T1000 (cell line): Measurements from ENCODE around the gene SNRPD3.

ENCODE experiments used
- DNase-seq: peaks from one replicate; lab custom pipeline; 2025; ENCODE audit warnings: mixed read lengths; lab: John Stamatoyannopoulos, UW

SNRPD3 gene

DNA sequence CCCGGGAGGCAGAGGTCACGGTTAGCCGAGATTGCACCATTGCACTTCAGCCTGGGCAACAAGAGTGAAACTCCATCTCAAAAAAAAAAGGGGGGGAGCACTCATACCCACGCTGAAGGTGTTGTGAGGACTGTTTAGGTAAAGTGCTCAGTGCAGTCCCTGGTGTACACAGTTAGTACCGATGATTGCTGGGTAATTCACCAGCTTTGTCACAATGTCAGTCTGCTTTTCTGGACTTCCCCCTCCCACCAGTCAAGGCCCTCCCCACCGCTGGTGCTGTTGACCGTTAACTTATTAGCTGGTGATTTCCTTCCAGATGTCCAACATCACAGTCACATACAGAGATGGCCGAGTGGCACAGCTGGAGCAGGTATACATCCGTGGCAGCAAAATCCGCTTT is 11.9 kb downstream of the SNRPD3 start:
- no peak for DNase-seq

DNA sequence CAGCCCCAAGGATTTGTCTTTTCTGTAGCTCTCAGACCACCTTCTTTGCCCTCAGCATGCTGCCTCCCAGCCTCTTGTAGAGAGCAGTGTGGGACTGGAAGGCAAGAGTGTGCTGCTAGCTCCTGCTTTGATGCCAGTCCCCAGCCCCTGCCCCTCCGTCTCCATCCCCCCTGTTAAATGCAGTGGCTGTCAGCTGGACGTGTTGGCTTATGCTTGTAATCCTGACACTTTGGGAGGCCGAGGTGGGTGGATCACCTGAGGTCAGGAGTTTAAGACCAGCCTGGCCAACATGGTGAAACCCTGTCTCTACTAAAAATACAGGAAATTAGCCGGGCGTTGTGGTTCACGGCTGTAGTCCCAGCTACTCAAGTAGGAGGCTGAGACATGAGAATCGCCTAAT is 15.5 kb downstream of the SNRPD3 start:
- no peak for DNase-seq

DNA sequence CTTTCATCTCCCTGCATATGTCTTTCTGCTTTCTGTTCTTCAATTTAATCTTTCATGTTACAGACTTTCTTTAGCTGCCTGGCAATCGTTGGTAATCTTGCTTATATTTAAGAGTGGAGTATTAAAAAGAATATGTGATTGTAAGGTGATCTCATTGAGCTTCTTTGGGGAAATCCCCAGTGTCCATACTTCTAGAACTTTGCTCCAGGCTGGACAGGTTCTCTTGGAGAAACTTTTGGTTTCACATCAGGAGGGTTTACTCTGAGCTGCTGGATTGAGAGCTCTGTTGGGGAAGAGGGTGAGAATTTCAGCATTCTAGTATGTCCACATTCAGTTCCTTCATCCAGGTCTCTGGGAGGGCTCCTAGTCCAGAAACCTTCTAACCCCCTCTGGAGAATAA is 21.0 kb downstream of the SNRPD3 start:
- DNase-seq = no peak

DNA sequence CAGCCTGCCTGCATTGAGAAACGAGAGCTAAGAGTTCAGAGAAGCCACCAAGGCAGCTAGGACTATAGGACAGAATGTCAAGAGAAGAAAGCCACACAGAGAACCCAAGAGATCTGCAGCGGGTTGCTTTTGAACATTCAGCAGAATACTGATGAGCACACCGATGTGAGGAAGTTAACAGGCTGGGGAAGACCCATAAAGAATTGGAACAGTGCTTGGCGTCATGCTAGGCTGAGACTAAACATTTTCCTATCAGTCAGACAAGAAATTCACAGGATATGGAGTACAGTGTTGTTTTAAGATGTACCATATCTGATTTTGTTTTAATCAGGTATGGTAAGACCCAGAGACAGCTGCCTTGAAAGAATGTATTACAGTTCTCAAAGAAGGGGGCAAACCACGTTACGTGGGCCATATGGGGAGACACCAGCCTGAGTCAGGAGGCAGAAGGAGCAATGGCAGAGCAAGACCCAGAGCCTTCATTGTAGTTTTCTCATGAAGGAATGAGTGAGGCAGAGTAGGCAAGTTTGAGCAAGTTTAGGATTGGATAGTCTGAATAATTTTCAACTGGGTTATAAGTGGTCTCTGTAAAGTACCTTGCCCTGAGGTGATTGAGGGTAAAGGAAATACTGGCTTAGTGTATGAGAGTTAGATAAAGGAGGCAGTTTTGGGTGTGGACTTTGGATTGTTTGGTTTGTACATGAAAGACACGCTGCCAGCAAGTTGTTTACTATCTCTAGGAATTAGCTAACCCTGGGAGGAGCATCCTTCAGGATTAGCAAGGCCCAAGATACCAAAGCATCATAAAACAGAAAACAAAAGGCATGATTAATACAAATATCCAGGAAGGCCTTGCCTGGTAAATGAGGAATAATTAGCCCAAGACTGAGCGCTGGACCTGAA is 22.8 kb downstream of the SNRPD3 start:
- no peak for DNase-seq

DNA sequence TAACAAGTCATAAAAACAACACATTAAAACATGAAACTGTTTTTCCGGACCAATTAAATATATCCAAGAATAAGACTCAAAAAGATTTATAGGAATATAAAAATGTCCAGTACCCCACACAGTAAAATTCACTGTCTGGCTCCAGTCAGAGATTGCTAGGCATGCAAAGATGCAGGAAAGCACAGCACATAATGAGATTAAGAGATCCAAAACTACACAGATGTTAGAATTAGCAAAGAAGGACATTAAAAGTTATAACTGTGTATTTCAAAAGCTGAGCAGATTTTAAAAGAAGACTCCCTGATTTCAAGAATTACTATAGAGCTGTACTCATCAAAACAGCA is 23.4 kb downstream of the SNRPD3 start:
- no peak for DNase-seq

DNA sequence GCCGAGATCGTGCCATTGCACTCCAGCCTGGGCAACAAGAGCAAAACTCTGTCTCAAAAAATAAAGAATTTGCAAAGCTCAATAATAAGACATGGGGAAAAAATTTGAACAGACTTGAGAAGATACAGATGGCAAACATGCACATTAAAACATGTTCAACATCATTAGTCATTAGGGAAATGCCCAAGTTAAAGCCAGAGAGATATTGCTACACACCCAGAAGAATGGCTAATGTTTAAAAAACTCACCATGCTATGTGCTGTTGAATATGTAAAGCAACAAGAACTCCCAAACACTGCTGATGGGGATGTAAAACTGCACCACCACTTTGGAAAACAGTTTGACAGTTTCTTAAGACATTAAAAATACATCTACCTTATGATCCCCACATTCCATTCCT is 24.5 kb downstream of the SNRPD3 start:
- no peak for DNase-seq

DNA sequence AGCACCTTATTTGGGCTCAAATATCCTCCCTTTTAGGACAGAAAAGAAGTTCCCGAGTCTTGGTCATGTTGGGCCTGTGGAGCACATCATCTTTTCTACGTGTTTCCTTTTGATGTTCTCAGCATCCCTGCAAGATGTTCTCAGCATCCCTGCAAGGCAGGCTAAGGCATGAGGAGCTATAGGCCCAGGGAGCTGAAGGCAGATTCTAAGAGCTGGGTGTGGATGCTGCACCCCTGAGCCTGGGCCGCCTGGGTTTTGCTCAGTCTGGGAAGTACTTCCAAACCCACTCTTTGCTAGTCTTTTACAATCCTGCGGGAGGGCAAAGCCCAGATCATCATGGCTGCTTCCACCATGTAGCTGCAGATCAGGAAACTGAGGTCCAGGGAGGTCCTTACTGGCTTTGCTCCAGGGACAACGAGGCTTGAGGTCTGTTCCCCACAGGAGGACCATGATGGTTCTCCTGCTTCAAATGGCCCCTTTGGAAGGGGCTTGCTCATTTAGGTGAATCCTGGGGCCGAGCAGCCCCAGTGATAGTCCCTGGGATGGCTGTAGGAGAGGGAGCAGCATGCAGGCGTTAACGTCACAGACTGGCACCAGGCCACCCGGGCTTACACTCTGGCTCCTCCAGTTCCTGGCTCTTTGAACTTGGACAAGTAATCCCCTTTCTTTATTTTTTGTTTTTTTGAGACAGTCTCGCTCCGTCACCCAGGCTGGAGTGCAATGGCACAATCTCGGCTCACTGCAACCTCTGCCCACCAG is 26.4 kb downstream of the SNRPD3 start:
- DNase-seq = no peak

DNA sequence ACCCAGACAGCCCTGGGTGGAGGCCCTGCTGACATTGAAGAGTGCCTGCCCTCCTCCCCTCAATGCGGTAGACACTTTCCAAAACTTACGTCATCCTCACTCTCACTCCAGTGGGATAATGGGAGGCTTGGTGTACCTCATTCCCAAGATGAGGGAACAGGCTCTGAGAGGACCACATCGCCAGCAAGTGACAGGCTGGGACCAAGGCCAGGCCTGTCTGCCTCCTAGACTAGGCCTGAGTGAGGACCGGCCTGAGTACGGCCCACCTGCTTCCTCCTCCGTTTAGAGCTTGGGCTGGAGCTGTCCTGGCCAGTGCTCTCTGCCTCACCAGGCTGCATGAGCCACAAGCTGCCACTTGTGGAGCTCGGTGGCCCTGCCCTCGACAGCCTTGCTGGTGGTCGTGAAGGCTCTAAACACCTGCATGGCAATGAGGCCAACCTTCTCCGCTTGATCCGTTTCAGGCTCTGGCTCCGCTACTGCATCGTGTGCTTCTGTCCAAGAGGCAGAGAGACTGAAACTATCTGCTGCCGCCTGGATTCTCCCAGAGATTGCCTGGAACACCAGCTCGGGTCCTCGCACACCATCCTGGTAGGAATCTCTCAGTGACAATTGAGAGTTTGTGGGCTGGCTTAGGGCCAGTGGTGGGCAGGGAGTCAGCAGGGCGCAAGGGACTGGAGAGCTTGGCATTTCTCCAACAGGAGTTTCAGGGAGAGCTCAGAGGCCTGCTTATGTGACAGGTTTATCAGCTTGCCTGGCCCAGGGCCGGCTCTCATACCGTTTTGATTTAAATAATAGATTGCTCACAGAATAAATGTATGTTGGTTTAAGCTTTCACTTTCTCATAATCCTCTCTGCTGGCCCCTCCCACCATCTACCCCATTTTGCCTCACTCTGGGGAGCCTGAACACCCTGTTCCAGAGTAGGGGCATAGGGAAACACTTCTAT is 27.7 kb downstream of the SNRPD3 start:
- DNase-seq = no peak

DNA sequence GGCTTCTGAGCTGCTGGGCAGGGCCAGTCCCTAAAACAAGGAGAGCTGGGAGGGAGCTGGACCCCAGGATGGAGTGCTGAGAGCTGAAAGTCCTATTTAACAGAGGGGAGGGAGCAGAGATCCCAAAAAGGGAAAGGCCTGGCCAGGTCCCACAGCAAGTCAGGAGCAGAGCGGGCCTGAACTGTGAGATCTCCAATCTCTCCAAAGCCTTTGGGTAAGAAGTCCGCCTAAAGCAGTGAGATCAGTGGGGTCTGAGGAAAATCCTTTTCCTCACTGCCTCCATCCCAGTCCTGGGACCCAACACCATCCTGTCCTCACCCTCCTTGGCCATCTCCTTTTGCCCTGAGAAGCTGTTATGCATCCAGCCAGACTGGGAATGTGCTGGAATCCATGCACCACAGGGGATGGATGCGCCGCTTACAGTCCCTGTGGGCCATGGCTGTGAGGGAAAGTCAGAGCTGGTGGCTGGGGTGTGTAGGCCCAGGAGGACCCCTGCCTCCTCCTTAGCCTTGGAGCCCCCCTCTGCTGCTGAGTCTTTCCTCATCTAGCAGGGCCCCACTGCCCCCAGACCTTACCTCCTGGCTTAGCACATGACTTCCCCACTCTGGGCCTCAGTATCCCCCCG is 28.5 kb downstream of the SNRPD3 start:
- no peak for DNase-seq

DNA sequence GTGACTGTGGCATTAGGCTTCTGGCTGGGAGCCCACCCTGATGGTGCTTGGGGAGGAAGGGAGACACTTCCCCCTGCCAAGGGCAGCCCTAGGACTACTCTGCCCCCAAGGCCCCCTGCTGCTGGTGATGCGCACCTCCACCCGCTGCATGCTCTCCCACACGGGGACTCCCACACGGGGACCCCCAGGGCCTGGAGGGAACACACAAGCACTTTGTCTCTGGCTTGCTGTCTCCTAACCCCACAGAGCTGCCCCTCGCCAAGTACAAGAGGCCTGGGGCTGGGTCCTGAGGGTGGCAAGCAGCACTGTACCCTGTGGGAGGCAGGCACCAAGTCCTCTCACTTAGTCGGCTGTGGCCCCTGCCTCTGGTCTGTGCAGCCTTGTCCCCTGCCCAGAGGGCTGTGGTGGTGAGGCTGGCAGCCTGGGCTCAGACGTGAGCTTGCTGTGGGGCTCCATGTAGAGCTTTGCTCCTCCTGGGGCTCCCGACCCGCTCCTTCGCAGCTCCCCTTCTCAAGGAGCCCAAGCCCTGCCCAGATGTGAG is 29.1 kb downstream of the SNRPD3 start:
- no peak for DNase-seq

DNA sequence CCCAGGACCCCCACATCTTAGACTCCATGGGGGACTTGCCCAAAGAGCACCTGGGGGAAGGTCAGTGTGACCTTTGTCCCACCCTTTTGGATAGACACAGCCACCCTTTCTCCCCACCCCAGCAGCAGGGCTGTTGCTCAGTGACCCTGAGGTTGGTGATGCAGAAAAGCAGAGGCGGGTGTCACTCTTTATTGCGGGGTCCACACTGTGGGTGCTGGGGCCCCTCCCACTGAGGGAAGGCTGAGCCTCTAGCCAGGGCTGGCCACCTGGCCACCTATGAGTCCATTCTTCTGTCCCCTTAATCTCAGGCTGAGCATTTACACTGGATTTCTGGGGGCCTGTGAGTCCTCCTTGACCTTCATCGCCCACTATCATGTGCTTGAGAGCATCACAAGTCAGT is 29.7 kb downstream of the SNRPD3 start:
- DNase-seq = no peak

DNA sequence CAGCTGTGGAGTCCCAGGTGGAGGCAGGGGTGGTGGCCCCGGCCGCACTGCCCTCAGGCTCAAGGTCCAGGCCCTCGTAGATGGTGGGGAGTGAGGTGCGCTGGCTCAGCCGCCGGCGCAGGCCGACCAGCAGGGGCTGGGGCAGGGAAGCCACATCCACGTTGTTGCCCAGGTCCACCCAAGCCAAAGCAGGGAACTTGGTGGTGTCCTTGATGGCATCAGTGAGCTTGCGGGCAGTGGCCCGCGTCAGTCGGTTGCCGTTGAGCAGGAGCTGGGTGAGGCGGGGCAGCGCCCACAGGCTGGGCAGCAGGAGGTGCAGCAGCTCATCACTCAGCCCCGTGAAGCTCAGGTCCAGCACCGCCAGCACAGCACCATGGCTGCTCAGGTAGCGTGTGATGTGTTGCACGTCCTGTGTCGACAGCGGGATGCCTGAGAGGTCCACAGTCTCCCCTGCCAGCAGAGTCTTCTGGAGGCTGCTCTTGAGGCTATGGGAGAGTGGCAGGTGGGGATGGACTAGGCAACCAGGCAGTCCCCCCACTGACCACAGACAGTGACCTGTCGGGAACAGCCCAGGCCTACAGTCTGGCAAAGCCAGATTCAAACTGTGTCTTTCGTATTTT is 30.2 kb downstream of the SNRPD3 start:
- DNase-seq = no peak

DNA sequence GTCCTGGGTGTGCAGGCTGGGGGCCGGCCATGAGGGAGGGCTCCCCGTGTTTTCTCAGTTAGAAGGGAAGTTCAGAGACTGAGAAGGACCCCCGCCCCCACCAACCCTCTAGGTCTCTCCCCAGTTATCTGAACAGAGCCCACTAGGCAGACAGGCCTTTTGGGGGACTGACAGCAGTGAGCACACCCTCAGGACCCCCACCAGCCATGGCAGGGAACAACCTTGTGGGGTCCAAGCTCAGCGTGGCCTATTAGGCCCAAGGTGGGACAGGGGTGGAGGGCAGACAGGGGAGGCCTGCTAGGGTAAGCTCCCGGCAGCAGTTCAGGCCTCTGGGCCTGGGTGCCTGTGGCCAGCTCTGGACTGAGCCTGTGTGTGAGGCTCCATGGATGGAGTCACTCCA is 31.5 kb downstream of the SNRPD3 start:
- no peak for DNase-seq

DNA sequence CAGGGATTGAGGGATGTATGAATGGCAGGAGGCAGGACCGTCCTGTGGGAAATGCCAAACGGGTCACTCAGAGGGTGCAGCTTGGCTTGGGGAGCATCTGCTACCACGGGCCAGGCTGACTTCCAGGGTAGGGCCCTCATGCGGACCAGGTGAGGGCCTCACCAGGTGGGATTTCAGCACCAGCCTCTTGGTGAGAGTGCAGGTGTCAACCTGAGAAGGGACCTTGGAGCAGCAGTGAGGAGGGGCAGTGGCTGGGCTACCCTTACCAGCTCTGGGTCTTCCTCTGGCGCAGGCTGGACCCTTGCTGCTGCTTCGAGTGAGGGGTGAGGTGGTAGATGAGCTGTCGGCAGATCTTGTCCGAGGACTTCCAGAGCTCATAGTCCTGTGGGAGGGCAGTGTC is 32.1 kb downstream of the SNRPD3 start:
- no peak for DNase-seq

DNA sequence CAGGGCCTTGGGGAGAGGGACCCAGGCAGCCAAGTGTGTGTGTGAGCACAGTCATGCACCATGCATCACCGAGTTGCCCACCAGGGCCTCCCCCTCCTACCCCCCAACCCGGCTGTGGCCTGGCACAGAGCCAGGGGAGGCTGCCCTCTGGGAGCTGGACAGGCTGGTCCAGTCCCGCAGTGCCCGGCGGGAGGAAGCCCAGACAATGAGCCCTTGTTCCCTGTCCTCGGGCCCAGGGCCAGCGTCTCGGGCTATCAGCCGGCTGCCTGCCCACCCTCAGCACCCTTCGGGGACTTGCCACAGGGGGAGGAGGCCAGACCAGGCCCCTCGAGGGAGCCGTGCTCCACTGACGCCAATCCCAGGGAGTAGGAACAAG is 32.6 kb downstream of the SNRPD3 start:
- no peak for DNase-seq

DNA sequence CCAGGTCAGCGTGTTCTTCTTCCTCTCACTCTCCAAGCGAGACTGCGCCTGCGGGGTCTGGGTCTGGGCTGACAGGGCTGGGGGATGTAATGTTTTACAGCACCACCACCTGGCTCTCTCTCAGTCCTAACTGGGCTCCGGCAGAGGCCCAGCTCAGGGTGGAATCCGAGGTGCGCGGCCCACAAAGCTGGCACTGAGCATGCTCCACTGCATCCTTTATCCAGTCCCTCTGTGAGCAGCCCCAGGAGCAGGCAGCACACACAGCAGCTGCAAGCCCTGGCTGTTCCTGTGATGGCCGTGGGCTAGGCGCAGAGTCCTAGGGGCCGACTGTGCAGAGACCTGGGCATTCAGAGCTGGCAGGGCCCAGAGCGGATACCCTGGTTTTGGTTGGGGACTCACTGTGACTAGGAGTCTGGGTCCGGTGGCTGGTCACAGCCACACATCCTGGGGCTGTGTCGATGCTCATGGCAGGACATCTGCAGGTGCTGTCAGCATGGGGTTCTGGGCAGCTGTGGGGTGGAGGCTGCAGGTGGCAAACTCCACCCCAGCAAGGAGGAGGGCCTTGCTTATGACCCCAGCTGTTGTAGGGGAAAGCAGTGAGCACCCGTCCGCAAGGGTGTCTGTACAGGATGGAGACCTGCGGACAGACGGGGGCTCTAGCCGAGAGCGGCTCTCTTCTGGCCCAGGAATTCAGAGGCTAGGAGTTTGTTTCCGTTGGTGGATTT is 33.1 kb downstream of the SNRPD3 start:
- DNase-seq = no peak

DNA sequence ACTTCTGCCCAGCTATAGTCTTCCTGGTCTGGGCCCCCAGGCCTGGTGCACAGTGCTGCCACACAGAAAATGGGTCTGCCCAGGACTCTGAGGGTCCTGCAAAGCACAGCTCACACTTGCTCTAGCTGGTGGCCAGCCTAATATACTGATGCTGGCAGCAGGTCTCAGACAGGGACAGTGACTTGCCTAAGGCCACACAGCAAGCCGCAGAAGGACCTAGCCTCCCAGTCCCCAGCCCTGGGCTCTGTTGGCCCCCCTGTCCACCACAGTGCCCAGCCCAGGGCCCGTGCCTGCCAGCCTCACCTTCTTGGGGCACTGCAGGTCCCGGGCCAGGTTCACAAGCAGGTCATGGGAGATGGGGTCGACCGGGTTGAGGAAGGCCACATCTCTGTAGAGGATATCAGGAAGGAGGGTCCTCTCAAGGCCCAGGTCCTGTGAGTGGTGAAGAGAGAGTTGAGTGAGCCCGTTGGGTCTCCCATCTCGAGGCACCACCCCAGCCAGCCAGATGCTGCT is 33.8 kb downstream of the SNRPD3 start:
- no peak for DNase-seq

DNA sequence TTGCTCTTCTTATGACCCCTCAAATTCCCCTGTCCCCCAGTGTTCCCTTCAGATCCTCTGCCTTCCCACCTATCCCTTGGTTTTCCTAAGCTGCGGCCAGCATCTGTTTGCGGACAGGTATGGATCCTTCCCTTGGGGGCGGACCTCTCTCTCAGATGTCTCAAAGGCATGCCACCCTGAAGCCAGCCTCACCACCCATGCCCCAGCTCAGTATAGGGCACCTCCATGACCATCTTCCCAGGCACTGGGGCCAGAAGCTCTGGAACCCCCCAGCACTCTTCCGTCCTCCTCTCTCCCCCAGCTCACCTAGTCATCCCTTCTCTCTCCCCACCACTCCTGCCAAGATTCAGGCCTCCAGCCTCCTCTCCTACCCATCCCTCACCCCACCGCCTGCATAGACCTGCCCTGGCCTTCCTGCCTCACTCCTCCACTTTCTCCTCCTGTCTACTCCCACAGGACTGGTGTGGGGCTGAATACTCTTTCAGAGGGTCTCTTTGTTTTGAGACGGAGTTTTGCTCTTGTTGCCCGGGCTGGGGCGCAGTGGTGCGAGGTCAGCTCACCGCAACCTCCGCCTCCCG is 34.9 kb downstream of the SNRPD3 start:
- no peak for DNase-seq

DNA sequence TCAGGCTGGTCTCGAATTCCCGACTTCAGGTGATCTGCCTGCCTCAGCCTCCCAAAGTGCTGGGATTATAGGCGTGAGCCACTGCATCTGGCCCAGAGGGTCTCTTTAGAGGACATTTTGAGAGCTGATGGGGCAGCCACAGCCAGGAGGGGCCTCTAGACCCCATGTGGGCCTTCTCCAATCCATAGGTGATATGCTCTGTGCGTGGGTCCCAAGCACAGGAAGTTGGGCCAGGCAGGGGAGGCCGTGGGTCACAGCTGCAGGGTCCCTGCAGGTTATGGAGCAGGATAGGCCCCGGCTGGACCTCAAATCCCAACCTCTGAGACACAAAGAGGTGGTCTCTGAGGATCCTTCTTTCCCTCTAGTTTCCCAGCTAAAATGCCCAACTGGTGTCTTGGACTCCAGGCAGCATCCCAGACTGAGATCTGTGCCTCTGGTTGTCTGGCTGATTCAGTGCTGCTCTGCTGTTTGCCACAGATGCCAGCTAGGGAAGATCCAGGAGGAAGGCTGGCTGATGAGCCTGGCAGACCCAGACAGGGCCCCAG is 35.6 kb downstream of the SNRPD3 start:
- no peak for DNase-seq
